ENCODE data around the gene SPATA2. TPM values are rescaled to one million over a fixed set of nuclear protein-coding genes. Genes with fewer than 3 reads are reported as not detected.
A peak's percentile ranks its signal among the peaks of the same experiment; 100 is the strongest.

Gene SPATA2
- total and polyA plus RNA-seq, 2 of the 13 experiments (the other 11 are each of a cell fraction or from before 2014, with no cell fraction given) = 3.2 to 8.7 TPM

- TF ChIP-seq ZNF512B (CRISPR knock-in tag; IDR thresholded peaks at IDR 0.05; ENCODE audit: borderline replicate concordance) (no peak), CHD4 (IDR thresholded peaks at IDR 0.05; ENCODE audit: borderline replicate concordance, low read length) (no peak), ZSCAN21 (CRISPR knock-in tag; IDR thresholded peaks at IDR 0.05; ENCODE audit: borderline replicate concordance) (no peak), SKI (IDR thresholded peaks at IDR 0.05; ENCODE audit: partially characterized antibody) (no peak), ZNF761 (CRISPR knock-in tag; conservative IDR thresholded peaks at IDR 0.05) (no peak), TBX3 (IDR thresholded peaks at IDR 0.05; ENCODE audit: borderline replicate concordance) (no peak), ZNF740 (CRISPR knock-in tag; IDR thresholded peaks at IDR 0.05) (no peak), LBX2 (CRISPR knock-in tag; IDR thresholded peaks at IDR 0.05; ENCODE audit: borderline replicate concordance) (no peak), ESRRA (CRISPR knock-in tag; IDR thresholded peaks at IDR 0.05; ENCODE audit: low read depth) (0 out of 2 replicates have a peak, but pooled peaks have one; percentile 23), CBFB (CRISPR knock-in tag; IDR thresholded peaks at IDR 0.05) (no peak), ZNF225 (CRISPR knock-in tag; IDR thresholded peaks at IDR 0.05) (no peak), FIP1L1 (IDR thresholded peaks at IDR 0.05; ENCODE audit: borderline replicate concordance, insufficient read depth, low read depth, low read length) (no peak), ZSCAN12 (CRISPR knock-in tag; IDR thresholded peaks at IDR 0.05) (no peak), ZNF414 (CRISPR knock-in tag; IDR thresholded peaks at IDR 0.05) (no peak), HNRNPH1 (optimal IDR thresholded peaks at IDR 0.05; ENCODE audit: low read depth, low read length) (no peak), ZNF503 (CRISPR knock-in tag; IDR thresholded peaks at IDR 0.05) (no peak), HMG20B (CRISPR knock-in tag; conservative IDR thresholded peaks at IDR 0.05) (no peak), ZNF282 (IDR thresholded peaks at IDR 0.05; ENCODE audit: partially characterized antibody) (no peak), EEA1 (CRISPR knock-in tag; IDR thresholded peaks at IDR 0.05; ENCODE audit: borderline replicate concordance) (no peak), ZNF773 (CRISPR knock-in tag; IDR thresholded peaks at IDR 0.05; ENCODE audit: borderline replicate concordance) (no peak), HIC2 (CRISPR knock-in tag; IDR thresholded peaks at IDR 0.05; ENCODE audit: low read depth) (no peak; the same call in 1 of the 2 replicates)
Measured at GRCh38 chr20:49909499-49910339, 5.6 kb downstream of the SPATA2 start (continued).

Measured in HepG2 (cell line).